A549 (cell line): Measurements from ENCODE around the gene MAPK12. TPM values are rescaled to one million over a fixed set of nuclear protein-coding genes. Genes with fewer than 3 reads are reported as not detected.

Source experiments
- ATAC-seq, 2 experiments: fragments of 200-7000 bp in 1 of 2; fragments of >200 bp in 1 of 2; cut with Nextera tagmentation in 1 of 2; cut with Tn5 transposase in 1 of 2; 3 replicates each; pipeline versions ENCODE4 v1.8.0 to v1.9.1; 2018 to 2020; ENCODE audit warnings: mild to moderate bottlenecking in 1 of 2, moderate library complexity in 1 of 2
- CTCF ChIA-PET: fragments of 300-600 bp; sonication (Branson Sonifier 250); formaldehyde crosslinking; extraction: SDS; loops from one replicate; lab custom pipeline; 2021; ENCODE audit warnings: antibody characterized with exemption, inconsistent platforms; lab: Yijun Ruan, JAX
- POLR2A ChIA-PET: fragments of 350-600 bp; formaldehyde crosslinking; extraction: SDS; loops from one replicate; lab custom pipeline; 2021; ENCODE audit warnings: antibody characterized with exemption, inconsistent platforms; lab: Yijun Ruan, JAX
- DNase-seq, 2 experiments: peaks; one replicate each; pipeline versions ENCODE4 v3.0.0 to v3.0.0-alpha.2; 2011 to 2016; ENCODE audit warnings: low read depth in 1 of 2, low spot score in 1 of 2
- FAIRE-seq: peaks from 2 replicates; lab custom pipeline; 2011; peaks lifted over from hg19 to GRCh38; lab: Jason Lieb, UNC
- H3K27ac ChIP-seq, 2 experiments: fragments of >200 bp; sonication (Bioruptor Twin); formaldehyde crosslinking; 3 replicates each; pipeline ENCODE4 v1.5.1; 2016 to 2017
- H3K4me1 ChIP-seq: fragments of >200 bp; sonication (Bioruptor Twin); formaldehyde crosslinking; 3 replicates; pipeline ENCODE4 v1.6.1; 2016
- H3K4me2 ChIP-seq: fragments of >200 bp; sonication (Bioruptor Twin); formaldehyde crosslinking; 3 replicates; pipeline ENCODE4 v1.6.1; 2016
- H3K4me3 ChIP-seq: fragments of >200 bp; sonication (Bioruptor Twin); formaldehyde crosslinking; 3 replicates; pipeline ENCODE4 v1.5.1; 2016
- H3K9me3 ChIP-seq: fragments of >200 bp; sonication (Bioruptor Twin); formaldehyde crosslinking; 3 replicates; pipeline ENCODE4 v1.6.1; 2016
- CTCF ChIP-seq: fragments of >200 bp; sonication (Bioruptor Twin); formaldehyde crosslinking; IDR thresholded peaks from 3 replicates; pipeline ENCODE4 v1.5.1; 2016
- E2F6 ChIP-seq: IDR thresholded peaks from 2 replicates; pipeline ENCODE4 v1.6.1; 2012; ENCODE audit warnings: low read depth, borderline replicate concordance
- EHMT2 ChIP-seq: fragments of 200-600 bp; sonication (generic); IDR thresholded peaks from 2 replicates; pipeline ENCODE4 v1.6.1; 2016; ENCODE audit warnings: antibody characterized with exemption, low read depth, mild to moderate bottlenecking, moderate library complexity
- EP300 ChIP-seq, 2 experiments: fragments of >200 bp; sonication (Bioruptor Twin); formaldehyde crosslinking; IDR thresholded peaks; 2 replicates in 1 of 2; 3 replicates in 1 of 2; pipeline ENCODE4 v1.6.1; 2016 to 2017
- FOXS1 ChIP-seq: fragments of 250-450 bp; sonication (Bioruptor Pico); IDR thresholded peaks from 2 replicates; pipeline ENCODE4 v1.5.0; 2020; ENCODE audit warnings: mild to moderate bottlenecking, moderate library complexity
- GATA3 ChIP-seq: IDR thresholded peaks from 2 replicates; pipeline ENCODE4 v1.6.1; 2012; ENCODE audit warnings: borderline replicate concordance
- JUN ChIP-seq, 2 experiments: fragments of >200 bp; sonication (Bioruptor Twin); formaldehyde crosslinking; IDR thresholded peaks; 2 replicates in 1 of 2; 3 replicates in 1 of 2; pipeline ENCODE4 v1.6.1; 2016 to 2017
- KDM1A ChIP-seq: fragments of 200-600 bp; sonication (generic); IDR thresholded peaks from 2 replicates; pipeline ENCODE4 v1.6.1; 2016; ENCODE audit warnings: low read depth, mild to moderate bottlenecking
- KDM5A ChIP-seq: fragments of 200-600 bp; sonication (generic); IDR thresholded peaks from 2 replicates; pipeline ENCODE4 v1.6.1; 2016; ENCODE audit warnings: antibody characterized with exemption, mild to moderate bottlenecking
- NPAS2 ChIP-seq: fragments of 250-450 bp; sonication (Bioruptor Pico); IDR thresholded peaks from 2 replicates; pipeline ENCODE4 v1.8.0; 2022; ENCODE audit warnings: mild to moderate bottlenecking, moderate library complexity, borderline replicate concordance
- POLR2AphosphoS2 ChIP-seq: conservative IDR thresholded peaks from 2 replicates; pipeline ENCODE4 v1.6.1; 2012; ENCODE audit warnings: low read length, improper control_type of control experiment, inconsistent platforms
- RAD21 ChIP-seq, 2 experiments: fragments of >200 bp in 1 of 2; sonication (Bioruptor Twin) in 1 of 2; formaldehyde crosslinking in 1 of 2; IDR thresholded peaks in 1 of 2; conservative IDR thresholded peaks in 1 of 2; 2 replicates in 1 of 2; 3 replicates in 1 of 2; pipeline ENCODE4 v1.6.1; 2012 to 2018; ENCODE audit warnings: inconsistent platforms in 1 of 2
- RARB ChIP-seq: fragments of 250-450 bp; sonication (Bioruptor Pico); IDR thresholded peaks from 2 replicates; pipeline ENCODE4 v1.8.0; 2021; ENCODE audit warnings: mild to moderate bottlenecking, moderate library complexity
- SMC3 ChIP-seq: fragments of >200 bp; sonication (Bioruptor Twin); formaldehyde crosslinking; IDR thresholded peaks from 3 replicates; pipeline ENCODE4 v1.6.1; 2018; ENCODE audit warnings: inconsistent platforms
- TP53 ChIP-seq: fragments of 250-450 bp; sonication (Bioruptor Pico); IDR thresholded peaks from 2 replicates; pipeline ENCODE4 v1.5.0; 2021; ENCODE audit warnings: mild to moderate bottlenecking, moderate library complexity
- ZNF302 ChIP-seq: fragments of 250-450 bp; sonication (Bioruptor Pico); IDR thresholded peaks from 2 replicates; pipeline ENCODE4 v1.9.0; 2021; ENCODE audit warnings: inconsistent platforms, mild to moderate bottlenecking, moderate library complexity
- ZSCAN20 ChIP-seq: fragments of 250-450 bp; sonication (Bioruptor Pico); IDR thresholded peaks from 2 replicates; pipeline ENCODE4 v1.8.0; 2022; ENCODE audit warnings: mild to moderate bottlenecking, moderate library complexity
- WGBS: methylation state at CpG from one replicate; pipeline ENCODE4 v1.1.6; 2017; ENCODE audit errors: missing lambda C conversion rate; 5-methylcytosine and 5-hydroxymethylcytosine counted together
- polyA plus RNA-seq, 4 experiments: library from polyadenylated mRNA; depleted of rRNA in 3 of 4; stranded (reverse); fragments of >200 nt; fragmentation: RNase III in 1 of 4; extraction: RNeasy Plus Mini Kit Qiagen cat#74134 plus additional on column Dnase treatment in 1 of 4; gene quantifications; 2 replicates in 3 of 4; 3 replicates in 1 of 4; pipeline ENCODE4 v1.2.3, GENCODE V29; 2011 to 2017

The MAPK12 gene
- polyA plus RNA-seq, 2 of the 4 experiments (the other 2 are of a cell fraction) = 12.5 to 25.8 TPM

GRCh38 chr22:50253941-50254340 is 7.5 kb downstream of the MAPK12 start:
- no peak overlapping the region for H3K4me2 ChIP-seq
- DNase-seq = no peak
- H3K9me3 ChIP-seq = no peaks in the 10 kb centered on the region
- POLR2A ChIA-PET = no interaction called here
- H3K27ac ChIP-seq = no peak overlapping the region
- no peak for ATAC-seq
- no peak overlapping the region for H3K4me3 ChIP-seq
- no peak for FAIRE-seq
- H3K4me1 ChIP-seq = peaks cover 12% of the 10 kb centered on the region; the same call in 2 of the 3 replicates
- no CpG with 5 or more reads among the region's 8 CpGs for WGBS
- CTCF ChIA-PET = interaction anchor here (1.4 to 5.6 kb wide), 3 partner anchors 71 to 229 kb away, joined by 3 to 74 read pairs (median 50); partner anchors contain the start of gene DENND6B
- TF ChIP-seq NPAS2 (no peak), E2F6 (no peak), EP300 (IDR thresholded peaks at IDR 0.05) (no peak), ZNF302 (CRISPR knock-in tag) (no peak), CTCF (no peak), GATA3 (no peak), RARB (CRISPR knock-in tag) (no peak), POLR2AphosphoS2 (no peak)

GRCh38 chr22:50253046-50253915 is 8.2 kb downstream of the MAPK12 start:
- 92% methylated on average over 10 of the region's 22 CpGs for WGBS
- TF ChIP-seq FOXS1 (CRISPR knock-in tag) = no peak
- no peak for TF ChIP-seq EHMT2
- TF ChIP-seq SMC3 = no peak
- ChIA-PET CTCF (interaction anchor here (0.5 to 5.6 kb wide), 28 partner anchors 8 to 280 kb away, joined by 3 to 74 read pairs (median 4); partner anchors contain the start of genes DENND6B, MAPK12 and PLXNB2), POLR2A (interaction anchor here (0.6 kb wide), 1 partner anchor 367 kb away, joined by 3 read pairs; no protein-coding TSS in a partner anchor)
- no peaks in the 10 kb centered on the region for H3K9me3 ChIP-seq
- no peak overlapping the region for H3K4me3 ChIP-seq
- H3K27ac ChIP-seq = no peak overlapping the region
- no peak for DNase-seq
- no peak for FAIRE-seq
- no peak overlapping the region for H3K4me2 ChIP-seq
- peaks cover 12% of the 10 kb centered on the region; the same call in 2 of the 3 replicates for H3K4me1 ChIP-seq
- ATAC-seq = no peak

GRCh38 chr22:50252082-50253045 is 9.1 kb downstream of the MAPK12 start:
- Histone ChIP-seq H3K27ac (peak overlapping the region in 1 of 2 experiments; percentile 3; a peak in 1 of 6 replicates), H3K4me2 (no peak overlapping the region), H3K4me3 (no peak overlapping the region), H3K9me3 (no peaks in the 10 kb centered on the region), H3K4me1 (peaks cover 12% of the 10 kb centered on the region; the same call in 2 of the 3 replicates)
- FAIRE-seq (no peak), DNase-seq (peak in 1 of 2 experiments; percentile 67), ATAC-seq (peak; percentile 72 to 87)
- WGBS = 56% methylated on average over 11 of the region's 25 CpGs
- ChIA-PET POLR2A (interaction anchor here (0.6 kb wide), 1 partner anchor 368 kb away, joined by 3 read pairs; no protein-coding TSS in a partner anchor), CTCF (interaction anchor here (0.6 to 5.6 kb wide), 37 partner anchors 9 to 251 kb away, joined by 3 to 74 read pairs (median 4); partner anchors contain the start of genes DENND6B, MAPK12 and PLXNB2)
- TF ChIP-seq TP53 (CRISPR knock-in tag) (no peak), JUN (IDR thresholded peaks at IDR 0.05) (no peak), CTCF (peak; percentile 57), ZSCAN20 (CRISPR knock-in tag) (no peak), KDM5A (no peak), GATA3 (no peak), KDM1A (no peak), RAD21 (conservative IDR thresholded peaks at IDR 0.05 in 1 of 2, IDR thresholded peaks at IDR 0.05 in 1 of 2) (peak; percentile 77 to 86), SMC3 (peak; percentile 70)
